ENCODE results near the gene ORAI3.

Gene ORAI3

GRCh38 chr16:30995927-30996323 is 47.1 kb downstream of the ORAI3 start:
- Histone ChIP-seq H3K27me3 (ENCODE audit: control insufficient read depth, insufficient read depth, low read length) (no peaks in the 10 kb centered on the region), H3K4me1 (peaks cover 3% of the 10 kb centered on the region), H3K4me2 (ENCODE audit: low read length) (no peak overlapping the region), H3K79me2 (no peaks in the 10 kb centered on the region), H2AFZ (no peak overlapping the region), H3K4me3 (ENCODE audit: low read depth, low read length) (no peak overlapping the region), H3K9ac (no peak overlapping the region), H3K27ac (no peak overlapping the region), H3K36me3 (ENCODE audit: control insufficient read depth, insufficient read depth, low read length) (no peaks in the 10 kb centered on the region), H3K9me3 (ENCODE audit: control insufficient read depth, low read length) (no peaks in the 10 kb centered on the region)
- no peak for TF ChIP-seq CTCF (IDR thresholded peaks at IDR 0.05)

DNA sequence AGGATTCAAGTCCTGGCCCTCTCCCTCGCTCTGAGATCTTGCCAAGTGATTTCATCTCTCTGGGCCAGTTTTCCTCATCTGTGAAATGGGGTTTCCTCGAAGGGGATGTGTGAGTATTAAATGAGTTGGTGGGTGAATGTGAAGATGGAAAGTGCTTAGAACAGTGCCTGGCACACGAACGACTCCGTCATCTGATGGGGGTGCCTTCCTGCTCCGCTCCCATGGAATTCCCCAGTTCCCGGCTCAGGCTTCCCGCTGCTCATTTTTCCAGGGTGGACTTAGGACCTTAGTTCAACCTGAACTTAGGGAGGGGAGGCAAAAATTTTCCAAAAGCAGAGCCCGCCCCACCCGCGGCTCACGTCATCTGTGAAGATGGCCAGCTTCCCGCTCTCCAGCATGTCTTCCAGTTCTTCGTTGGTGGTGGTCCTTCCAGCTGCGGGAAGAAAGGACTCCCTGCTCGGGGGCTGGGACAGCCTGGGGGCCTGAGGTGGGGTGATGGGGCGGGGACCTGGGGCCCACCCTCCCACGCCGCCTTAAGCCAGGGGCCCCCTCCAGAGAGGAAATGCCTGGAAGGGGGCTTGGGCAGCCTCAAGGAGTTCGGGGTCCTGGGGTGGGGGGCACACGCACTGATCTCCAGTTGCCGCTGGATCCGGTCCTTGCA is 47.6 kb downstream of the ORAI3 start:
- H3K36me3 ChIP-seq (ENCODE audit: control insufficient read depth, insufficient read depth, low read length): no peaks in the 10 kb centered on the region
- peak overlapping the region; percentile 73 for H3K4me2 ChIP-seq (ENCODE audit: low read length)
- no peaks in the 10 kb centered on the region for H3K9me3 ChIP-seq (ENCODE audit: control insufficient read depth, low read length)
- H3K4me1 ChIP-seq: peaks cover 3% of the 10 kb centered on the region
- no peak overlapping the region for H3K9ac ChIP-seq
- TF ChIP-seq CTCF (IDR thresholded peaks at IDR 0.05): no peak
- H3K4me3 ChIP-seq (ENCODE audit: low read depth, low read length): peak overlapping the region; percentile 60
- peak overlapping the region; percentile 87 for H2AFZ ChIP-seq
- no peaks in the 10 kb centered on the region for H3K79me2 ChIP-seq
- H3K27me3 ChIP-seq (ENCODE audit: control insufficient read depth, insufficient read depth, low read length): no peaks in the 10 kb centered on the region
- no peak overlapping the region for H3K27ac ChIP-seq

DNA sequence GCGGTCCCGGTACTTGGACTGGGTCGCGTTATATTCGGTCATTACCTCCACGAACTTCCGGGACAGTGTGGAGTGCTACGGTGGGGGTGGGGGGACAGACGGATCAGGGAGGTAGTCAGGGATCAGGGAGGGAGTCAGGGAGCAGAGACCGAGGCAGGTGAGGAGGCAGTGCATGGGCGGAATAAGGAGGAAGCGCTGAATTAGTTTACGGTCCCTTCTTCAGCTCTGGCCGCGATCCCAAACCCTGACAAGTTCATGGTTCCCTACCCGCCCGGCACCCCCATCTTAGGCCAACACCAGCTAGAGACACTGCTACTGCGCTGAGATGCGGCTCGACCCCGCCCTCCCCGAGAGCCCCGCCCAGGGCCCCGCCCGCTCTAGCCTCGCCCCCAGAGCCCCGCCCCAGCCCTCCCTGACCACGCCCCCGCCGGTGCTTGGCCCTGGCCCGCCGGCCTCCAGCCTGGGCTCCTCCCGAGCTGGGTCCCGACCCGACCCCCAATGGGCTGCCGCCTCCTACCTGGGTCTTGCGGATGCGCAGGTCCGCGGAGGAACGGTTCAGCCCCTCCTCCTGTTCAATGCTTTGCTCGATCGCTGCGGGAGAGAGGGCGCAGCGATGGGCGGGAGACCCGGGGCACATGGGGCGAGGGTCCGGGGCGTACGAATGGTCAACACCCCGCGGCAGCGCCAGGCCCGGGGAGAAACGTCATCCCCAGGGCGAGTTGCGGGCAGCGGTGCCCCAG is 48.3 kb downstream of the ORAI3 start:
- Histone ChIP-seq H3K27me3 (ENCODE audit: control insufficient read depth, insufficient read depth, low read length) (no peaks in the 10 kb centered on the region), H3K4me3 (ENCODE audit: low read depth, low read length) (peak overlapping the region; percentile 60), H3K27ac (no peak overlapping the region), H3K36me3 (ENCODE audit: control insufficient read depth, insufficient read depth, low read length) (no peaks in the 10 kb centered on the region), H3K79me2 (no peaks in the 10 kb centered on the region), H2AFZ (peak overlapping the region; percentile 87), H3K9ac (no peak overlapping the region), H3K9me3 (ENCODE audit: control insufficient read depth, low read length) (no peaks in the 10 kb centered on the region), H3K4me2 (ENCODE audit: low read length) (peak overlapping the region; percentile 73), H3K4me1 (peaks cover 9% of the 10 kb centered on the region)
- no peak for TF ChIP-seq CTCF (IDR thresholded peaks at IDR 0.05)

GRCh38 chr16:30997725-30998711 is 49.1 kb downstream of the ORAI3 start:
- no peaks in the 10 kb centered on the region for H3K36me3 ChIP-seq (ENCODE audit: control insufficient read depth, insufficient read depth, low read length)
- TF ChIP-seq CTCF (IDR thresholded peaks at IDR 0.05): no peak
- H3K27ac ChIP-seq: peak overlapping the region; percentile 39
- H3K9me3 ChIP-seq (ENCODE audit: control insufficient read depth, low read length): no peaks in the 10 kb centered on the region
- peak overlapping the region; percentile 60 for H3K4me3 ChIP-seq (ENCODE audit: low read depth, low read length)
- peak overlapping the region; percentile 73 for H3K4me2 ChIP-seq (ENCODE audit: low read length)
- peaks cover 14% of the 10 kb centered on the region for H3K4me1 ChIP-seq
- H3K9ac ChIP-seq: no peak overlapping the region
- peak overlapping the region; percentile 87 for H2AFZ ChIP-seq
- no peaks in the 10 kb centered on the region for H3K79me2 ChIP-seq
- H3K27me3 ChIP-seq (ENCODE audit: control insufficient read depth, insufficient read depth, low read length): no peaks in the 10 kb centered on the region
